HEK293 (cell line): ENCODE data around the gene ZSCAN16.
A peak's percentile ranks its signal among the peaks of the same experiment; 100 is the strongest.

Source experiments
- CTCF ChIA-PET: fragments of 350-600 bp; formaldehyde crosslinking; extraction: SDS; loops from one replicate; lab custom pipeline; 2021; ENCODE audit warnings: antibody characterized with exemption; lab: Yijun Ruan, JAX
- POLR2A ChIA-PET: fragments of 300-600 bp; formaldehyde crosslinking; extraction: SDS; loops from one replicate; lab custom pipeline; 2020; ENCODE audit warnings: antibody characterized with exemption, inconsistent platforms; lab: Yijun Ruan, JAX
- H3K27ac ChIP-seq: fragments of 200-500 bp; sonication (Bioruptor generic); 2 replicates; pipeline ENCODE4 v1.5.1; 2014; ENCODE audit warnings: low read depth, low read length, control low read depth, inconsistent platforms; ENCODE audit errors: extremely low read depth
- H3K36me3 ChIP-seq, 2 experiments: fragments of 200-500 bp in 1 of 2; sonication (Bioruptor generic) in 1 of 2; 1 replicate in 1 of 2; 2 replicates in 1 of 2; pipeline ENCODE4 v1.5.1; 2014 to 2017; ENCODE audit warnings: inconsistent platforms in 2 of 2, low read length in 2 of 2; ENCODE audit not compliant: control insufficient read depth in 2 of 2, insufficient read depth in 1 of 2
- H3K4me1 ChIP-seq: fragments of 200-500 bp; sonication (Bioruptor generic); 2 replicates; pipeline ENCODE4 v1.5.1; 2014; ENCODE audit warnings: mild to moderate bottlenecking, low read length, inconsistent platforms; ENCODE audit not compliant: control insufficient read depth, insufficient read depth
- H3K4me3 ChIP-seq: 2 replicates; pipeline ENCODE4 v1.5.1; 2011; ENCODE audit warnings: low read depth, mild to moderate bottlenecking, control low read depth, low read length, moderate library complexity
- H3K9me3 ChIP-seq: fragments of 200-500 bp; sonication (Bioruptor generic); 2 replicates; pipeline ENCODE4 v1.5.1; 2014; ENCODE audit warnings: low read depth, low read length, inconsistent platforms; ENCODE audit not compliant: control insufficient read depth, insufficient read depth
- EGR2 ChIP-seq: fragments of 450-650 bp; formaldehyde crosslinking; IDR thresholded peaks from 2 replicates; pipeline ENCODE4 v1.5.1; 2016; ENCODE audit warnings: low read depth, missing biosample characterization, missing genetic modification characterization
- GLIS1 ChIP-seq: fragments of 450-650 bp; formaldehyde crosslinking; IDR thresholded peaks from 2 replicates; pipeline ENCODE4 v1.5.1; 2016; ENCODE audit warnings: missing biosample characterization, missing genetic modification characterization
- IKZF3 ChIP-seq: fragments of 450-650 bp; IDR thresholded peaks from 2 replicates; pipeline ENCODE4 v1.5.0; 2018; ENCODE audit warnings: missing biosample characterization, mild to moderate bottlenecking, missing genetic modification characterization, moderate library complexity
- PRDM1 ChIP-seq: fragments of 450-650 bp; formaldehyde crosslinking; IDR thresholded peaks from 2 replicates; pipeline ENCODE4; 2016; ENCODE audit warnings: missing biosample characterization, missing genetic modification characterization
- SP7 ChIP-seq: fragments of 450-650 bp; formaldehyde crosslinking; IDR thresholded peaks from 2 replicates; pipeline ENCODE4 v1.5.1; 2016; ENCODE audit warnings: missing biosample characterization, missing genetic modification characterization
- ZBTB21 ChIP-seq: fragments of 450-650 bp; formaldehyde crosslinking; IDR thresholded peaks from 2 replicates; pipeline ENCODE4 v1.5.1; 2017; ENCODE audit warnings: missing biosample characterization, missing genetic modification characterization
- ZBTB48 ChIP-seq: fragments of 450-650 bp; formaldehyde crosslinking; IDR thresholded peaks from 2 replicates; pipeline ENCODE4 v1.5.1; 2016; ENCODE audit warnings: missing biosample characterization, missing genetic modification characterization
- ZFHX2 ChIP-seq: fragments of 450-650 bp; formaldehyde crosslinking; conservative IDR thresholded peaks from 2 replicates; pipeline ENCODE4 v1.5.1; 2016; ENCODE audit warnings: missing biosample characterization, missing genetic modification characterization
- ZFP37 ChIP-seq: fragments of 450-650 bp; formaldehyde crosslinking; IDR thresholded peaks from 2 replicates; pipeline ENCODE4 v1.5.1; 2016; ENCODE audit warnings: missing biosample characterization, missing genetic modification characterization
- ZNF114 ChIP-seq: fragments of 450-650 bp; formaldehyde crosslinking; IDR thresholded peaks from 2 replicates; pipeline ENCODE4 v1.5.0; 2017; ENCODE audit warnings: missing biosample characterization, missing genetic modification characterization
- ZNF16 ChIP-seq: fragments of 450-650 bp; formaldehyde crosslinking; IDR thresholded peaks from 2 replicates; pipeline ENCODE4 v1.5.1; 2016; ENCODE audit warnings: low read depth, missing biosample characterization, missing genetic modification characterization
- ZNF169 ChIP-seq: fragments of 450-650 bp; formaldehyde crosslinking; IDR thresholded peaks from 2 replicates; pipeline ENCODE4 v1.5.1; 2016; ENCODE audit warnings: missing biosample characterization, missing genetic modification characterization
- ZNF274 ChIP-seq, 2 experiments: fragments of 200-500 bp in 1 of 2; fragments of 450-650 bp in 1 of 2; sonication (Bioruptor generic) in 1 of 2; formaldehyde crosslinking in 1 of 2; IDR thresholded peaks; 2 replicates each; pipeline versions ENCODE4 v1.5.1 to v1.6.1; 2014 to 2016; ENCODE audit warnings: borderline replicate concordance in 1 of 2, inconsistent platforms in 1 of 2, low read length in 1 of 2, missing biosample characterization in 1 of 2, missing genetic modification characterization in 1 of 2
- ZNF335 ChIP-seq: fragments of 450-650 bp; formaldehyde crosslinking; conservative IDR thresholded peaks from 2 replicates; pipeline ENCODE4 v1.5.1; 2016; ENCODE audit warnings: missing biosample characterization, missing genetic modification characterization
- ZNF544 ChIP-seq: fragments of 450-650 bp; formaldehyde crosslinking; IDR thresholded peaks from 2 replicates; pipeline ENCODE4 v1.5.0; 2017; ENCODE audit warnings: missing biosample characterization, missing genetic modification characterization
- ZNF654 ChIP-seq: fragments of 450-650 bp; formaldehyde crosslinking; IDR thresholded peaks from 2 replicates; pipeline ENCODE4 v1.5.1; 2016; ENCODE audit warnings: low read depth, missing biosample characterization, missing genetic modification characterization
- ZNF660 ChIP-seq: fragments of 450-650 bp; IDR thresholded peaks from 2 replicates; pipeline ENCODE4 v1.5.1; 2018; ENCODE audit warnings: missing biosample characterization, mild to moderate bottlenecking, missing genetic modification characterization
- TF ChIP-seq, protein P1 (sequence below): fragments of 450-650 bp; formaldehyde crosslinking; IDR thresholded peaks from 2 replicates; pipeline ENCODE4 v1.5.1; 2016; ENCODE audit warnings: missing biosample characterization, missing genetic modification characterization
- TF ChIP-seq, protein P2 (sequence below): fragments of 450-650 bp; formaldehyde crosslinking; IDR thresholded peaks from 2 replicates; pipeline ENCODE4 v1.5.1; 2016; ENCODE audit warnings: missing biosample characterization, missing genetic modification characterization
- TF ChIP-seq, protein P3 (sequence below): fragments of 450-650 bp; formaldehyde crosslinking; IDR thresholded peaks from 2 replicates; pipeline ENCODE4 v1.5.1; 2016; ENCODE audit warnings: missing biosample characterization, missing genetic modification characterization
- TF ChIP-seq, protein P4 (sequence below): fragments of 450-650 bp; formaldehyde crosslinking; IDR thresholded peaks from 2 replicates; pipeline ENCODE4 v1.5.1; 2016; ENCODE audit warnings: missing biosample characterization, missing genetic modification characterization
- TF ChIP-seq, protein P5 (sequence below): fragments of 450-650 bp; formaldehyde crosslinking; IDR thresholded peaks from 2 replicates; pipeline ENCODE4 v1.5.1; 2016; ENCODE audit warnings: missing biosample characterization, missing genetic modification characterization
- TF ChIP-seq, protein P6 (sequence below): fragments of 450-650 bp; formaldehyde crosslinking; IDR thresholded peaks from 2 replicates; pipeline ENCODE4 v1.5.1; 2017; ENCODE audit warnings: missing biosample characterization, missing genetic modification characterization

ZSCAN16 gene

DNA sequence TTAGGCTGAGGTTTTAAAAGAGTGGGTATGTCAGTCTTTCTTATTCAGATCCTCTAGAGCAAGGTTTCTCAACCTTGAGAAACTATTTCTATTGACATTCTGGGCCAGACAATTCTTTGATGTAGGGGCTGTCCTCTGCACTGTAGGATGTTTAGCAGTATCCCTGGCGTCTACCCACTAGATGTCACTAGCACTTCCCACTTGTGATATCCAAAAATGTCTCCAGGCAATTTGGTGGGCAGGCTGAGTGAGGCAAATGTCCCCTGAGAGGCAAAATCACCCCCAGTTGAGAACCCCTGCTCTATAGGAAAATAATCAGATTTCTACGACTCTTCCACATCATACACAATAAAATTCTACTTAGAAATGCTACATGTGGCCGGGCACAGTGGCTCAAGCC is 9.6 kb downstream of the ZSCAN16 start:
- TF ChIP-seq GLIS1 (peak; percentile 33; the same call in 1 of the 2 replicates), ZNF654 (peak; percentile 78), SP7 (tag by site-specific recombination) (0 out of 2 replicates have a peak, but pooled peaks have one; percentile 8), ZNF335 (tag by site-specific recombination) (peak; percentile 80), ZNF274 (IDR thresholded peaks at IDR 0.05; ENCODE audit: low read length) (no peak), ZNF274 (tag by site-specific recombination; IDR thresholded peaks at IDR 0.05; ENCODE audit: borderline replicate concordance) (no peak), EGR2 (tag by site-specific recombination) (0 out of 2 replicates have a peak, but pooled peaks have one; percentile 7), ZFHX2 (tag by site-specific recombination) (0 out of 2 replicates have a peak, but pooled peaks have one; percentile 9), ZBTB48 (tag by site-specific recombination) (peak; percentile 66), ZFP37 (tag by site-specific recombination) (0 out of 2 replicates have a peak, but pooled peaks have one; percentile 39), ZNF660 (tag by site-specific recombination) (peak; percentile 70; the same call in 1 of the 2 replicates), ZNF114 (tag by site-specific recombination) (no peak)
- TF ChIP-seq, protein P1, sequence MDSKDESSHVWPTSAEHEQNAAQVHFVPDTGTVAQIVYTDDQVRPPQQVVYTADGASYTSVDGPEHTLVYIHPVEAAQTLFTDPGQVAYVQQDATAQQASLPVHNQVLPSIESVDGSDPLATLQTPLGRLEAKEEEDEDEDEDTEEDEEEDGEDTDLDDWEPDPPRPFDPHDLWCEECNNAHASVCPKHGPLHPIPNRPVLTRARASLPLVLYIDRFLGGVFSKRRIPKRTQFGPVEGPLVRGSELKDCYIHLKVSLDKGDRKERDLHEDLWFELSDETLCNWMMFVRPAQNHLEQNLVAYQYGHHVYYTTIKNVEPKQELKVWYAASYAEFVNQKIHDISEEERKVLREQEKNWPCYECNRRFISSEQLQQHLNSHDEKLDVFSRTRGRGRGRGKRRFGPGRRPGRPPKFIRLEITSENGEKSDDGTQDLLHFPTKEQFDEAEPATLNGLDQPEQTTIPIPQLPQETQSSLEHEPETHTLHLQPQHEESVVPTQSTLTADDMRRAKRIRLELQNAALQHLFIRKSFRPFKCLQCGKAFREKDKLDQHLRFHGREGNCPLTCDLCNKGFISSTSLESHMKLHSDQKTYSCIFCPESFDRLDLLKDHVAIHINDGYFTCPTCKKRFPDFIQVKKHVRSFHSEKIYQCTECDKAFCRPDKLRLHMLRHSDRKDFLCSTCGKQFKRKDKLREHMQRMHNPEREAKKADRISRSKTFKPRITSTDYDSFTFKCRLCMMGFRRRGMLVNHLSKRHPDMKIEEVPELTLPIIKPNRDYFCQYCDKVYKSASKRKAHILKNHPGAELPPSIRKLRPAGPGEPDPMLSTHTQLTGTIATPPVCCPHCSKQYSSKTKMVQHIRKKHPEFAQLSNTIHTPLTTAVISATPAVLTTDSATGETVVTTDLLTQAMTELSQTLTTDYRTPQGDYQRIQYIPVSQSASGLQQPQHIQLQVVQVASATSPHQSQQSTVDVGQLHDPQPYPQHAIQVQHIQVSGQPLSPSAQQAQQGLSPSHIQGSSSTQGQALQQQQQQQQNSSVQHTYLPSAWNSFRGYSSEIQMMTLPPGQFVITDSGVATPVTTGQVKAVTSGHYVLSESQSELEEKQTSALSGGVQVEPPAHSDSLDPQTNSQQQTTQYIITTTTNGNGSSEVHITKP (tag by site-specific recombination) = peak; percentile 57; the same call in 1 of the 2 replicates
- TF ChIP-seq, protein P2, sequence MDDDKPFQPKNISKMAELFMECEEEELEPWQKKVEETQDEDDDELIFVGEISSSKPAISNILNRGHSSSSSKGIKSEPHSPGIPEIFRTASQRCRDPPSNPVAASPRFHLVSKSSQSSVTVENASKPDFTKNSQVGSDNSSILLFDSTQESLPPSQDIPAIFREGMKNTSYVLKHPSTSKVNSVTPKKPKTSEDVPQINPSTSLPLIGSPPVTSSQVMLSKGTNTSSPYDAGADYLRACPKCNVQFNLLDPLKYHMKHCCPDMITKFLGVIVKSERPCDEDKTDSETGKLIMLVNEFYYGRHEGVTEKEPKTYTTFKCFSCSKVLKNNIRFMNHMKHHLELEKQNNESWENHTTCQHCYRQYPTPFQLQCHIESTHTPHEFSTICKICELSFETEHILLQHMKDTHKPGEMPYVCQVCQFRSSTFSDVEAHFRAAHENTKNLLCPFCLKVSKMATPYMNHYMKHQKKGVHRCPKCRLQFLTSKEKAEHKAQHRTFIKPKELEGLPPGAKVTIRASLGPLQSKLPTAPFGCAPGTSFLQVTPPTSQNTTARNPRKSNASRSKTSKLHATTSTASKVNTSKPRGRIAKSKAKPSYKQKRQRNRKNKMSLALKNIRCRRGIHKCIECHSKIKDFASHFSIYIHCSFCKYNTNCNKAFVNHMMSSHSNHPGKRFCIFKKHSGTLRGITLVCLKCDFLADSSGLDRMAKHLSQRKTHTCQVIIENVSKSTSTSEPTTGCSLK = no peak
- TF ChIP-seq, protein P3, sequence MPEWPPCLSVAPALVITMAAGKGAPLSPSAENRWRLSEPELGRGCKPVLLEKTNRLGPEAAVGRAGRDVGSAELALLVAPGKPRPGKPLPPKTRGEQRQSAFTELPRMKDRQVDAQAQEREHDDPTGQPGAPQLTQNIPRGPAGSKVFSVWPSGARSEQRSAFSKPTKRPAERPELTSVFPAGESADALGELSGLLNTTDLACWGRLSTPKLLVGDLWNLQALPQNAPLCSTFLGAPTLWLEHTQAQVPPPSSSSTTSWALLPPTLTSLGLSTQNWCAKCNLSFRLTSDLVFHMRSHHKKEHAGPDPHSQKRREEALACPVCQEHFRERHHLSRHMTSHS (tag by site-specific recombination) = no peak
- Histone ChIP-seq H3K4me3 (no peak overlapping the region), H3K27ac (no peak overlapping the region), H3K4me1 (peaks cover 10% of the 10 kb centered on the region; the same call in 1 of the 2 replicates), H3K36me3 (peaks cover 25 to 39% of the 10 kb centered on the region in 2 experiments), H3K9me3 (no peaks in the 10 kb centered on the region)
- POLR2A ChIA-PET = interaction anchor here (1.0 kb wide), 1 partner anchor 28 kb away, joined by 4 read pairs; no protein-coding TSS in a partner anchor
- CTCF ChIA-PET = interaction anchor here (1.2 to 1.5 kb wide), 3 partner anchors 9 to 224 kb away, joined by 4 to 9 read pairs (median 5); no protein-coding TSS in a partner anchor

DNA sequence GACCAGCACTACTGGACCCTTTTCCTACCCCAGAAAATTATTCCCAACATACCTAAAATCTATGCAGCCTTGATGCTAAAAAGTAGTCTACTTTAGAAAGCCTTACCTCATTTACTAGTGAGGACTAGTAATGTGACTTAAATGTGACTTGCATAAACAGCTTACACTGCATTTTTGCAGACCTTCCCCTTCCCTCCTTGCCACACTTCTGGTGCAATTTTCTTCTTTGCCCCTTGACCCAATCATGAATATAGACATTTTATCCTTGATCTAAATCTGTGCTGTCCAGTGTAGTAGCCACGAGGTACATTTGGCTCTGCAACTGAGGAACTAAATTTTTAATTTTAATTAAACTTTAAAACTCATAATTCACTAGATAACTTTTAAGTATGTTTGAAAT is 10.3 kb downstream of the ZSCAN16 start:
- no peak overlapping the region for H3K27ac ChIP-seq
- peaks cover 18 to 32% of the 10 kb centered on the region in 2 experiments; a peak in 2 of 3 replicates for H3K36me3 ChIP-seq
- H3K4me1 ChIP-seq = peaks cover 10% of the 10 kb centered on the region; the same call in 1 of the 2 replicates
- ChIA-PET CTCF (no interaction called here), POLR2A (interaction anchor here (0.7 to 1.0 kb wide), 2 partner anchors 9 to 27 kb away, joined by 4 to 5 read pairs; no protein-coding TSS in a partner anchor)
- H3K4me3 ChIP-seq = no peak overlapping the region
- no peaks in the 10 kb centered on the region for H3K9me3 ChIP-seq
- TF ChIP-seq ZNF169 (tag by site-specific recombination) (no peak), PRDM1 (0 out of 2 replicates have a peak, but pooled peaks have one; percentile 5), ZNF16 (tag by site-specific recombination) (no peak), ZNF544 (tag by site-specific recombination) (no peak), ZBTB21 (no peak), IKZF3 (tag by site-specific recombination) (no peak)
- TF ChIP-seq, protein P4, sequence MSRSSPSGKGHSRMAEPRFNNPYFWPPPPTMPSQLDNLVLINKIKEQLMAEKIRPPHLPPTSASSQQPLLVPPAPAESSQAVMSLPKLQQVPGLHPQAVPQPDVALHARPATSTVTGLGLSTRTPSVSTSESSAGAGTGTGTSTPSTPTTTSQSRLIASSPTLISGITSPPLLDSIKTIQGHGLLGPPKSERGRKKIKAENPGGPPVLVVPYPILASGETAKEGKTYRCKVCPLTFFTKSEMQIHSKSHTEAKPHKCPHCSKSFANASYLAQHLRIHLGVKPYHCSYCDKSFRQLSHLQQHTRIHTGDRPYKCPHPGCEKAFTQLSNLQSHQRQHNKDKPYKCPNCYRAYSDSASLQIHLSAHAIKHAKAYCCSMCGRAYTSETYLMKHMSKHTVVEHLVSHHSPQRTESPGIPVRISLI (tag by site-specific recombination) = peak; percentile 25; the same call in 1 of the 2 replicates
- TF ChIP-seq, protein P5, sequence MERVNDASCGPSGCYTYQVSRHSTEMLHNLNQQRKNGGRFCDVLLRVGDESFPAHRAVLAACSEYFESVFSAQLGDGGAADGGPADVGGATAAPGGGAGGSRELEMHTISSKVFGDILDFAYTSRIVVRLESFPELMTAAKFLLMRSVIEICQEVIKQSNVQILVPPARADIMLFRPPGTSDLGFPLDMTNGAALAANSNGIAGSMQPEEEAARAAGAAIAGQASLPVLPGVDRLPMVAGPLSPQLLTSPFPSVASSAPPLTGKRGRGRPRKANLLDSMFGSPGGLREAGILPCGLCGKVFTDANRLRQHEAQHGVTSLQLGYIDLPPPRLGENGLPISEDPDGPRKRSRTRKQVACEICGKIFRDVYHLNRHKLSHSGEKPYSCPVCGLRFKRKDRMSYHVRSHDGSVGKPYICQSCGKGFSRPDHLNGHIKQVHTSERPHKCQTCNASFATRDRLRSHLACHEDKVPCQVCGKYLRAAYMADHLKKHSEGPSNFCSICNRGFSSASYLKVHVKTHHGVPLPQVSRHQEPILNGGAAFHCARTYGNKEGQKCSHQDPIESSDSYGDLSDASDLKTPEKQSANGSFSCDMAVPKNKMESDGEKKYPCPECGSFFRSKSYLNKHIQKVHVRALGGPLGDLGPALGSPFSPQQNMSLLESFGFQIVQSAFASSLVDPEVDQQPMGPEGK (tag by site-specific recombination) = no peak
- TF ChIP-seq, protein P6, sequence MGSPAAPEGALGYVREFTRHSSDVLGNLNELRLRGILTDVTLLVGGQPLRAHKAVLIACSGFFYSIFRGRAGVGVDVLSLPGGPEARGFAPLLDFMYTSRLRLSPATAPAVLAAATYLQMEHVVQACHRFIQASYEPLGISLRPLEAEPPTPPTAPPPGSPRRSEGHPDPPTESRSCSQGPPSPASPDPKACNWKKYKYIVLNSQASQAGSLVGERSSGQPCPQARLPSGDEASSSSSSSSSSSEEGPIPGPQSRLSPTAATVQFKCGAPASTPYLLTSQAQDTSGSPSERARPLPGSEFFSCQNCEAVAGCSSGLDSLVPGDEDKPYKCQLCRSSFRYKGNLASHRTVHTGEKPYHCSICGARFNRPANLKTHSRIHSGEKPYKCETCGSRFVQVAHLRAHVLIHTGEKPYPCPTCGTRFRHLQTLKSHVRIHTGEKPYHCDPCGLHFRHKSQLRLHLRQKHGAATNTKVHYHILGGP (tag by site-specific recombination) = no peak
